Prostate gland (tissue), 2 donors: Measurements from ENCODE around the gene SLC41A1.

Source experiments
- CTCF ChIP-seq, 4 experiments: fragments of 200-600 bp in 2 of 4; fragments of 450-650 bp in 2 of 4; sonication (generic) in 2 of 4; IDR thresholded peaks; 1 replicate in 3 of 4; 2 replicates in 1 of 4; pipeline ENCODE4 v1.5.1; 2016 to 2019; ENCODE audit warnings: antibody characterized with exemption in 4 of 4, mild to moderate bottlenecking in 2 of 4, moderate library complexity in 2 of 4
- POLR2A ChIP-seq: fragments of 450-650 bp; IDR thresholded peaks from one replicate; pipeline ENCODE4 v1.6.1; 2016; ENCODE audit warnings: antibody characterized with exemption, mild to moderate bottlenecking
- POLR2AphosphoS5 ChIP-seq: sonication (generic); formaldehyde crosslinking; IDR thresholded peaks from one replicate; pipeline ENCODE4 v1.6.1; 2017; ENCODE audit warnings: antibody characterized with exemption

GRCh38 chr1:205802060-205802459 is 10.9 kb downstream of the SLC41A1 start:
- TF ChIP-seq CTCF (IDR thresholded peaks at IDR 0.05) = no peak
- no peak for TF ChIP-seq POLR2AphosphoS5
- no peak for TF ChIP-seq POLR2A
